Pancreas (tissue), 10 donors: Measurements from ENCODE around the gene LRCOL1. TPM values are rescaled to one million over a fixed set of nuclear protein-coding genes. Genes with fewer than 3 reads are reported as not detected.

Experiments
- ATAC-seq, 4 donors: fragments of 200-7000 bp; cut with Tn5 transposase; one replicate each; pipeline versions ENCODE4 v1.8.0 to v1.9.1; 2020; ENCODE audit warnings: mild to moderate bottlenecking in 4 of 4, moderate library complexity in 4 of 4
- DNase-seq, 6 donors: peaks; one replicate each; pipeline ENCODE4 v3.0.0-alpha.2; 2020
- FAIRE-seq: peaks from 2 replicates; lab custom pipeline; 2012; peaks lifted over from hg19 to GRCh38; lab: Jason Lieb, UNC
- H3K27ac ChIP-seq, 4 donors: fragments of 200-600 bp; sonication (generic); 1 replicate in 3 of 4; 2 replicates in 1 of 4; pipeline versions ENCODE4 v1.5.0 to v1.8.0; 2020
- H3K27me3 ChIP-seq, 4 donors: fragments of 200-600 bp; one replicate each; pipeline ENCODE4 v1.8.0; 2021
- H3K36me3 ChIP-seq, 3 donors: fragments of 200-600 bp; sonication (generic) in 1 of 3; one replicate each; pipeline versions ENCODE4 v1.5.0 to v1.8.0; 2020 to 2021
- H3K4me1 ChIP-seq, 3 donors: fragments of 200-600 bp; one replicate each; pipeline ENCODE4 v1.8.0; 2021
- H3K4me3 ChIP-seq, 4 donors: fragments of 200-600 bp; sonication (generic) in 2 of 4; one replicate each; pipeline versions ENCODE4 v1.5.0 to v1.8.0; 2020 to 2021
- H3K9me3 ChIP-seq, 4 donors: fragments of 200-600 bp; one replicate each; pipeline ENCODE4 v1.8.0; 2021
- CTCF ChIP-seq, 4 donors: fragments of 200-600 bp; sonication (generic) in 3 of 4; IDR thresholded peaks; one replicate each; pipeline versions ENCODE4 v1.5.0 to v1.8.0; 2021; ENCODE audit warnings: antibody characterized with exemption in 4 of 4
- WGBS, 2 donors: extraction: QIAGEN DNeasy Blood & Tissue Kit; methylation state at CpG; one replicate each; pipeline ENCODE4 v1.1.7; 2013; 5-methylcytosine and 5-hydroxymethylcytosine counted together
- intact Hi-C, 3 donors: fragments of 100-400 bp; cut with DNase I; formaldehyde crosslinking; loops; one replicate each; pipeline versions ENCODE4 v1.11.1 to v1.14.2; 2022
- polyA plus RNA-seq, 2 donors: library from polyadenylated mRNA; stranded (reverse); fragments of 200-250 nt; gene quantifications; one replicate each; pipeline ENCODE4 v1.2.3, GENCODE V29; 2013
- total RNA-seq, 6 donors: library from RNA; stranded (reverse); fragmentation: NEBNext Ultra II Directional in 4 of 6; extraction: Animal tissue kit (Norgen Biotek cat#: 25700) in 4 of 6; gene quantifications; one replicate each; pipeline versions ENCODE4 v1.2.1 to v1.2.4, GENCODE V29; 2021 to 2023
- donor health status: healthy with polysubstance abuse.
- donor health status: DM: no; HTN: no; CAD: no; lungs with moderate emphysema.
- donor health status: DM: no; HTN: no; CAD: no.
- donor health status: control.
- donor health status: control.
- donor health status: Bipolar disorder and iron deficiency.
- donor health status: DM: yes; HTN: yes; CAD: no.
- donor health status: DM: no; HTN: no; CAD: no.
- donor health status: DM: no; HTN: no; CAD: no.
- donor health status: DM: yes; HTN: yes; CAD: no.

The LRCOL1 gene
- total and polyA plus RNA-seq, 8 donors, result 0.21 TPM; not detected in 7

GRCh38 chr12:132597333-132598316 is 12.8 kb downstream of the LRCOL1 start:
- Histone ChIP-seq H3K36me3 (no peaks in the 10 kb centered on the region), H3K9me3 (no peaks in the 10 kb centered on the region), H3K4me3 (peak overlapping the region in 1 of 4 donors; percentile 29), H3K4me1 (peaks cover 0 to 7% (median 0%) of the 10 kb centered on the region in 3 donors), H3K27ac (no peak overlapping the region), H3K27me3 (no peaks in the 10 kb centered on the region)
- intact Hi-C loops, result no loop called here
- DNase-seq, result peak in 1 of 6 donors; percentile 17
- TF ChIP-seq CTCF (IDR thresholded peaks at IDR 0.05), result no peak
- FAIRE-seq, result no peak
- ATAC-seq, result no peak
- WGBS, 2 donors, result 4 to 8% methylated on average over 17 to 57 of the region's 58 CpGs

GRCh38 chr12:132596016-132596415 is 14.4 kb downstream of the LRCOL1 start:
- ATAC-seq, result no peak
- intact Hi-C loops, result no loop called here
- no peak overlapping the region for H3K27ac ChIP-seq
- no peaks in the 10 kb centered on the region for H3K27me3 ChIP-seq
- H3K4me3 ChIP-seq, result no peak overlapping the region
- peak in 1 of 6 donors; percentile 47 for DNase-seq
- FAIRE-seq, result no peak
- H3K9me3 ChIP-seq, result no peaks in the 10 kb centered on the region
- TF ChIP-seq CTCF (IDR thresholded peaks at IDR 0.05), result no peak
- H3K4me1 ChIP-seq, result peaks cover 0 to 6% (median 0%) of the 10 kb centered on the region in 3 donors
- no peaks in the 10 kb centered on the region for H3K36me3 ChIP-seq
- 61 to 64% methylated on average over 16 to 18 of the region's 18 CpGs for WGBS, 2 donors

GRCh38 chr12:132595183-132595582 is 15.2 kb downstream of the LRCOL1 start:
- Histone ChIP-seq H3K4me3 (no peak overlapping the region), H3K9me3 (no peaks in the 10 kb centered on the region), H3K36me3 (no peaks in the 10 kb centered on the region), H3K27me3 (no peaks in the 10 kb centered on the region), H3K27ac (no peak overlapping the region), H3K4me1 (no peaks in the 10 kb centered on the region)
- WGBS, 2 donors, result 74 to 77% methylated on average over 11 of the region's 11 CpGs
- no peak for FAIRE-seq
- no peak for TF ChIP-seq CTCF (IDR thresholded peaks at IDR 0.05)
- ATAC-seq, result no peak
- peak in 1 of 6 donors; percentile 12 for DNase-seq
- intact Hi-C loops, result no loop called here

GRCh38 chr12:132593938-132594358 is 16.4 kb downstream of the LRCOL1 start:
- Histone ChIP-seq H3K27me3 (no peaks in the 10 kb centered on the region), H3K4me1 (no peaks in the 10 kb centered on the region), H3K27ac (peak overlapping the region in 1 of 4 donors; percentile 8), H3K9me3 (no peaks in the 10 kb centered on the region), H3K4me3 (no peak overlapping the region), H3K36me3 (no peaks in the 10 kb centered on the region)
- intact Hi-C loops, result no loop called here
- FAIRE-seq (peak; percentile 80), ATAC-seq (peak; percentile 95 to 99 (median 99)), DNase-seq (peak; percentile 80 to 94 (median 84))
- 14% methylated on average over 11 of the region's 11 CpGs for WGBS, 2 donors
- no peak for TF ChIP-seq CTCF (IDR thresholded peaks at IDR 0.05)
